Left ventricle myocardium inferior (tissue), 1 donor: ENCODE data around the gene LDB3. TPM values are rescaled to one million over a fixed set of nuclear protein-coding genes. Genes with fewer than 3 reads are reported as not detected.

ENCODE experiments used
- DNase-seq: peaks from one replicate; pipeline ENCODE4 v3.0.0-alpha.2; 2020
- H3K27ac ChIP-seq: fragments of 200-600 bp; replicated peaks from 2 replicates; pipeline ENCODE4 v1.8.0; 2021
- H3K27me3 ChIP-seq: fragments of 200-600 bp; 2 replicates; pipeline ENCODE4 v1.8.0; 2021; ENCODE audit warnings: low read depth
- H3K36me3 ChIP-seq: fragments of 200-600 bp; 2 replicates; pipeline ENCODE4 v1.8.0; 2021
- H3K4me1 ChIP-seq: fragments of 200-600 bp; 2 replicates; pipeline ENCODE4 v1.8.0; 2021
- H3K4me3 ChIP-seq: fragments of 200-600 bp; 2 replicates; pipeline ENCODE4 v1.8.0; 2021; ENCODE audit warnings: mild to moderate bottlenecking, moderate library complexity
- H3K9me3 ChIP-seq: fragments of 200-600 bp; replicated peaks from 2 replicates; pipeline ENCODE4 v1.8.0; 2021
- CTCF ChIP-seq: fragments of 200-600 bp; IDR thresholded peaks from 2 replicates; pipeline ENCODE4 v1.8.0; 2021; ENCODE audit warnings: antibody characterized with exemption, mild to moderate bottlenecking, borderline replicate concordance
- intact Hi-C: fragments of 100-400 bp; cut with micrococcal nuclease; formaldehyde crosslinking; loops from one replicate; pipeline ENCODE4 v1.11.0; 2022
- total RNA-seq: library from RNA; stranded (reverse); fragmentation: NEBNext Ultra II Directional; extraction: Animal tissue kit (Norgen Biotek cat#: 25700); gene quantifications from one replicate; pipeline ENCODE4 v1.2.1, GENCODE V29; 2021
- donor health status: DM: no; HTN: yes; CAD: no; lungs with severe emphysema.

Gene LDB3
- total RNA-seq, 1 donor from 2014 or later: 1,542 TPM

DNA sequence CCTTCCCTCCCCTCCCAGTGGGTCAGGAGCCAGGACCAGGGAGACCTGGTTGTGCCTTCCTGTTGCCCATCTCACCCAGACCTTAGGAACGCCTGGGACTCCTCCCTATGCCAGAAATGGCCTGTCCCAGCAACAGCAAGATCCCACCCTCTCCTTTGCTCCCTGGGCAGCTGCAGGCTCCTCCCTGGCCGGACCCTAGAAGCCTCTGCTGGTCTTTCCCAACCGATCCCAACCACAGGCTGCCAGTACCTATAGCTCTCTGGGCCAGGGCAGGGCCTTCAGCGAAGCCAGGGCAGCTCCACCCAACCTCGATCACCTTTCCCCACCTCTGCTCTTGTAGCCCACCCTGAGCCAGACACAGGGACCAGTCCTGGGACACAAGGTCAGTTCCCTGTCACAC lies 21.9 kb downstream of the LDB3 start:
- intact Hi-C loops: no loop called here
- DNase-seq: peak; percentile 63
- no peaks in the 10 kb centered on the region for H3K9me3 ChIP-seq
- no peak overlapping the region for H3K4me3 ChIP-seq
- no peak for TF ChIP-seq CTCF
- peaks cover 19% of the 10 kb centered on the region for H3K27me3 ChIP-seq
- peaks cover 38% of the 10 kb centered on the region for H3K4me1 ChIP-seq
- peaks cover 8% of the 10 kb centered on the region for H3K36me3 ChIP-seq
- peak overlapping the region; percentile 98 for H3K27ac ChIP-seq

DNA sequence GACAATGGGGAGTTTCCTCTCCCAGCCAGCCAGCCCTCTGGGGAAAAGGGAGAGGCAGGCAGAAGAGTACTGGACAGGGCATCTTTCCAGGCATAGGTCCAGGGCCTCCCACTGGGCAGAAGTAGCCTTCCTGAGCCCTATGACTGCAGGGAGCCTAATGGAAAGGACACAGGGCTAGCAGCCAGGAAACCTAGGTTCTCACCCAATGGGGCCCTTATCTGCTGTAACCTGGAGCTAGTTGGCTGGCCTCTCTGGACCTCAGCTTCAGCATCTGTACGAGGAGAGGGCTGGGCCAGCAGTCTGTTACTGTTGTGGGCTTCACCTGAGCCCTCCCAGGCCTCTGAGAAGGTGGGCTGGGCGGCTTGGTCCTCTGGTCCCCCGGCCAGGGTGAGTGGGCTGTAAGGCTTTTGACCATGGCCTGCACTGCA lies 22.4 kb downstream of the LDB3 start:
- Histone ChIP-seq H3K4me3 (no peak overlapping the region), H3K36me3 (peaks cover 12% of the 10 kb centered on the region), H3K27me3 (peaks cover 14% of the 10 kb centered on the region), H3K27ac (peak overlapping the region; percentile 98), H3K9me3 (no peaks in the 10 kb centered on the region), H3K4me1 (peaks cover 40% of the 10 kb centered on the region)
- TF ChIP-seq CTCF: no peak
- intact Hi-C loops: no loop called here
- DNase-seq: peak; percentile 64

- TF ChIP-seq CTCF: no peak
- peaks cover 7% of the 10 kb centered on the region for H3K27me3 ChIP-seq
- peaks cover 19% of the 10 kb centered on the region for H3K36me3 ChIP-seq
- H3K27ac ChIP-seq: peak overlapping the region; percentile 98
- H3K4me1 ChIP-seq: peaks cover 46% of the 10 kb centered on the region
- H3K4me3 ChIP-seq: no peak overlapping the region
- H3K9me3 ChIP-seq: no peaks in the 10 kb centered on the region
- intact Hi-C loops: no loop called here
- DNase-seq: no peak
Measured at GRCh38 chr10:86691333-86692022, 23.2 kb downstream of the LDB3 start.

- no peak for DNase-seq
- Histone ChIP-seq H3K27me3 (peaks cover 2% of the 10 kb centered on the region), H3K27ac (peak overlapping the region; percentile 98), H3K36me3 (peaks cover 20% of the 10 kb centered on the region), H3K4me3 (no peak overlapping the region), H3K9me3 (no peaks in the 10 kb centered on the region), H3K4me1 (peaks cover 46% of the 10 kb centered on the region)
- no peak for TF ChIP-seq CTCF
- intact Hi-C loops: no loop called here
Measured at GRCh38 chr10:86692023-86692514, 23.8 kb downstream of the LDB3 start.

DNA sequence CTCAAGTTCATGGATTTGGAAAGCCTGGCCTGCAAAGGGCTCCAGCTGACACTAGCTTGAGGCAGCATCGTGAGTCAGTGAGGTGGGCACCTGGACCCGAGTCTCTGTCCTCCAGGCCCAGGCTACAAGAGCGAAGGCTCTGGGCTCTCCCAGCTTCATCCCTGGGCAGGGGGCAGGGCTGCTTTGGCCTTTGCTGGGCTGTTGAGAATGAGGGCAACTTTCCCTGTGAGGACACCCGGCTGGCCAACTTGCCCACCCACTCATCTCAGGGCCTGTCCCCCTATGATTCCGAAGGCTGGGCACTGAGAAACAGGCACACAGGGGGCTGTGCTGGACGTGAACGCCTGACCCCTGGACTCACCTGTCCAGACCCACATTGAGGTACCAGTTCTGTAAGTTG lies 24.4 kb downstream of the LDB3 start:
- H3K36me3 ChIP-seq: peaks cover 26% of the 10 kb centered on the region
- TF ChIP-seq CTCF: no peak
- no peaks in the 10 kb centered on the region for H3K27me3 ChIP-seq
- intact Hi-C loops: no loop called here
- no peaks in the 10 kb centered on the region for H3K9me3 ChIP-seq
- peak overlapping the region; percentile 37 for H3K4me3 ChIP-seq
- H3K4me1 ChIP-seq: peaks cover 48% of the 10 kb centered on the region
- no peak for DNase-seq
- peak overlapping the region; percentile 98 for H3K27ac ChIP-seq
